Measurements from ENCODE around the gene PTGIS. TPM values are rescaled to one million over a fixed set of nuclear protein-coding genes. Genes with fewer than 3 reads are reported as not detected.

PTGIS gene
- total RNA-seq, 1 experiment from 2014 or later: 20.0 TPM

GRCh38 chr20:49592120-49592519 lies 24.2 kb upstream of the PTGIS start:
- H3K27ac ChIP-seq (ENCODE audit: insufficient read length, low read depth, low read length): no peak overlapping the region
- H3K4me2 ChIP-seq (ENCODE audit: insufficient read depth, insufficient read length, low read length): no peak overlapping the region
- H4K8ac ChIP-seq (replicated peaks; ENCODE audit: insufficient read length, low read depth, low read length): no peak overlapping the region
- no peak overlapping the region for H3T11ph ChIP-seq (ENCODE audit: low read length)
- H3K9me3 Mint-ChIP-seq: no peaks in the 10 kb centered on the region; a peak in 1 of 5 replicates
- H3K27me3 Mint-ChIP-seq (ENCODE audit: low read depth): peaks cover 5% of the 10 kb centered on the region
- no peak overlapping the region for H3K23ac ChIP-seq (ENCODE audit: insufficient read length, low read depth, low read length)
- H4K20me1 ChIP-seq (ENCODE audit: control insufficient read depth, insufficient read depth, insufficient read length): no peaks in the 10 kb centered on the region
- H3K36me3 Mint-ChIP-seq (ENCODE audit: insufficient read depth in 1 of 3, low read depth in 3 of 3): no peaks in the 10 kb centered on the region
- no peak for TF ChIP-seq CTCF (conservative IDR thresholded peaks at IDR 0.05)
- peaks cover 3 to 7% of the 10 kb centered on the region in 2 experiments; a peak in 2 of 4 replicates for H3K4me1 Mint-ChIP-seq
- no peak overlapping the region for H3K9ac ChIP-seq (ENCODE audit: extremely low read depth, insufficient read length, low read length)
- no peak overlapping the region for H4K91ac ChIP-seq (ENCODE audit: insufficient read length, low read depth, low read length)
- H2AK5ac ChIP-seq (ENCODE audit: insufficient read length, low read length): no peak overlapping the region
- no peaks in the 10 kb centered on the region for H3K27me3 ChIP-seq (ENCODE audit: insufficient read depth, low read length)
- no peak overlapping the region for H3K18ac ChIP-seq (ENCODE audit: insufficient read length, low read depth, low read length)
- H3K79me2 ChIP-seq (ENCODE audit: insufficient read depth, low read length): no peaks in the 10 kb centered on the region
- DNase-seq: no peak
- H2BK15ac ChIP-seq (ENCODE audit: low read depth, low read length): no peak overlapping the region
- no peak overlapping the region for H3K27ac Mint-ChIP-seq
- H3K9me3 ChIP-seq (ENCODE audit: control insufficient read depth, low read depth, low read length): no peaks in the 10 kb centered on the region
- H3K79me1 ChIP-seq (ENCODE audit: insufficient read depth, low read depth, low read length, poor library complexity, severe bottlenecking): no peaks in the 10 kb centered on the region
- no peaks in the 10 kb centered on the region for H3K4me1 ChIP-seq (ENCODE audit: insufficient read depth, low read length)
- H3K56ac ChIP-seq (ENCODE audit: insufficient read length, low read depth, low read length): no peak overlapping the region
- no peak overlapping the region for H2BK20ac ChIP-seq (ENCODE audit: low read depth, low read length, poor library complexity, severe bottlenecking)
- H2BK120ac ChIP-seq (ENCODE audit: low read depth, low read length, poor library complexity, severe bottlenecking): no peak overlapping the region
- H4K5ac ChIP-seq (ENCODE audit: insufficient read length, low read depth, low read length): no peak overlapping the region
- no peak overlapping the region for H3K14ac ChIP-seq (ENCODE audit: insufficient read depth, low read length)
- H2BK12ac ChIP-seq (ENCODE audit: insufficient read length, low read depth, low read length): no peak overlapping the region
- no peak overlapping the region for H2AFZ ChIP-seq (ENCODE audit: low read length)
- H3K23me2 ChIP-seq (ENCODE audit: insufficient read length, low read depth, low read length, poor library complexity, severe bottlenecking): no peaks in the 10 kb centered on the region
- H3K4me3 Mint-ChIP-seq: no peak overlapping the region
- no peak overlapping the region for H2BK5ac ChIP-seq (ENCODE audit: insufficient read length, low read length)
- no peak overlapping the region for H3K4ac ChIP-seq (ENCODE audit: low read depth, low read length)

Measured in H9 (cell line).